ENCODE results near the gene SRBD1.

SRBD1 gene

GRCh38 chr2:45611020-45611859, at the start of gene SRBD1:
SRBD1 (minus strand) TSS chr2:45611267; CDS start chr2:45605441, 5,826 bp downstream.
- peak; percentile 93 for DNase-seq

- no peak for DNase-seq
Measured at GRCh38 chr2:45654250-45654649, 43.2 kb upstream of the SRBD1 start.

GRCh38 chr2:45653122-45653913, 42.3 kb upstream of the SRBD1 start:
- no peak for DNase-seq

- no peak for DNase-seq
Measured at GRCh38 chr2:45652090-45653031, 41.3 kb upstream of the SRBD1 start.

- DNase-seq: no peak
Measured at GRCh38 chr2:45651415-45652089, 40.5 kb upstream of the SRBD1 start, which contains the start of gene PRKCE. PRKCE (plus strand) TSS chr2:45651675.

- DNase-seq: peak; percentile 67
Measured at GRCh38 chr2:45650851-45651414, 39.9 kb upstream of the SRBD1 start.

- DNase-seq: no peak
Measured at GRCh38 chr2:45649858-45650811, 39.1 kb upstream of the SRBD1 start.

GRCh38 chr2:45649462-45649857, 38.4 kb upstream of the SRBD1 start:
- DNase-seq: no peak

GRCh38 chr2:45648636-45649035, 37.6 kb upstream of the SRBD1 start:
- DNase-seq: no peak

GRCh38 chr2:45647986-45648520, 37.0 kb upstream of the SRBD1 start:
- no peak for DNase-seq

GRCh38 chr2:45647356-45647755, 36.3 kb upstream of the SRBD1 start:
- no peak for DNase-seq

- no peak for DNase-seq
Measured at GRCh38 chr2:45646289-45646688, 35.2 kb upstream of the SRBD1 start.

GRCh38 chr2:45643543-45644542, 32.8 kb upstream of the SRBD1 start:
- peak; percentile 39 for DNase-seq

- DNase-seq: no peak
Measured at GRCh38 chr2:45643095-45643494, 32.0 kb upstream of the SRBD1 start.

GRCh38 chr2:45640576-45640975, 29.5 kb upstream of the SRBD1 start:
- DNase-seq: no peak

GRCh38 chr2:45637440-45637839, 26.4 kb upstream of the SRBD1 start:
- DNase-seq: no peak

- no peak for DNase-seq
Measured at GRCh38 chr2:45636008-45636407, 24.9 kb upstream of the SRBD1 start.

GRCh38 chr2:45634223-45634622, 23.2 kb upstream of the SRBD1 start:
- DNase-seq: no peak

- no peak for DNase-seq
Measured at GRCh38 chr2:45631955-45632354, 20.9 kb upstream of the SRBD1 start.
